ENCODE data around the gene CAB39.

CAB39 gene

DNA sequence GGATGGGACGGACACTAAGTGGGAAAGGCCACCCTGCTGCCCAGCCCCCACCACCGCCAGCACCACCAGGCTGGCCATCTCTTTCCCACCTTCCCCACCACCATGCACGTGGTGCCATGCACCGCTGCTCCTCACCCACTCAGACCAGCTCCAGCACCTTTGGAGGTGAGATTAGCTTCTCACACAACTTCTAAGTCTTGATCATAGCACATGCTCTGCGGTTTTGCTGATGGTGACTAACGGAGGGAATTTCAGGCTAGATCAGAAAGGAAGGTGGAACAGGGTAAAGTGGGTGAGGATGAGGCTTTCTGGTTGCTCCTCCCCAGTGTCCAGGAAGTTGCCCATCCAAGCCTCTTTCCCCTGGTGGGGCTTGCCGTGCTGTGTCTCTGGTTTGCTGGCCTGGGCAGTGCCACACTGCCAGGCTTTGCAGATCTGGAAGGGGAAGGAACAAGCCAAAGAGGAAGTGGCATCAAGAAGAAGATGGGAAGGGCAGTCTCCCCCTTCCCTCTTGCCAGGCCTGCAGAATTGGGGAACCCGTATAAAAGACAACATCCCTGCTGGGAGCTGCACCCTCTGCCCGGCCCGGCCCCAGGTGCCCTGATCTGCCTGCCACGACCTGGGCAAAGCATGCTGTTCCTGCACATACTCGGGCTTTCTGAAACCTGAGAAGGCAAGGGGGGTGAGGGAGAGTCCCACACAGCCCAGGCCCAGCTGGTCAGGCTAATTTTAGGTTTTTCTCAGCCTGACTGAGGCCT, 44.3 kb upstream of the CAB39 start:
- TF ChIP-seq, protein P1, sequence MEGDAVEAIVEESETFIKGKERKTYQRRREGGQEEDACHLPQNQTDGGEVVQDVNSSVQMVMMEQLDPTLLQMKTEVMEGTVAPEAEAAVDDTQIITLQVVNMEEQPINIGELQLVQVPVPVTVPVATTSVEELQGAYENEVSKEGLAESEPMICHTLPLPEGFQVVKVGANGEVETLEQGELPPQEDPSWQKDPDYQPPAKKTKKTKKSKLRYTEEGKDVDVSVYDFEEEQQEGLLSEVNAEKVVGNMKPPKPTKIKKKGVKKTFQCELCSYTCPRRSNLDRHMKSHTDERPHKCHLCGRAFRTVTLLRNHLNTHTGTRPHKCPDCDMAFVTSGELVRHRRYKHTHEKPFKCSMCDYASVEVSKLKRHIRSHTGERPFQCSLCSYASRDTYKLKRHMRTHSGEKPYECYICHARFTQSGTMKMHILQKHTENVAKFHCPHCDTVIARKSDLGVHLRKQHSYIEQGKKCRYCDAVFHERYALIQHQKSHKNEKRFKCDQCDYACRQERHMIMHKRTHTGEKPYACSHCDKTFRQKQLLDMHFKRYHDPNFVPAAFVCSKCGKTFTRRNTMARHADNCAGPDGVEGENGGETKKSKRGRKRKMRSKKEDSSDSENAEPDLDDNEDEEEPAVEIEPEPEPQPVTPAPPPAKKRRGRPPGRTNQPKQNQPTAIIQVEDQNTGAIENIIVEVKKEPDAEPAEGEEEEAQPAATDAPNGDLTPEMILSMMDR (IDR thresholded peaks at IDR 0.05; ENCODE audit: control insufficient read depth, insufficient read depth, low read depth, low read length, missing control alignments) = no peak
- no peak overlapping the region for H3K4me3 ChIP-seq (ENCODE audit: control insufficient read depth, low read depth, low read length)
- no peak for DNase-seq (ENCODE audit: low read depth)

DNA sequence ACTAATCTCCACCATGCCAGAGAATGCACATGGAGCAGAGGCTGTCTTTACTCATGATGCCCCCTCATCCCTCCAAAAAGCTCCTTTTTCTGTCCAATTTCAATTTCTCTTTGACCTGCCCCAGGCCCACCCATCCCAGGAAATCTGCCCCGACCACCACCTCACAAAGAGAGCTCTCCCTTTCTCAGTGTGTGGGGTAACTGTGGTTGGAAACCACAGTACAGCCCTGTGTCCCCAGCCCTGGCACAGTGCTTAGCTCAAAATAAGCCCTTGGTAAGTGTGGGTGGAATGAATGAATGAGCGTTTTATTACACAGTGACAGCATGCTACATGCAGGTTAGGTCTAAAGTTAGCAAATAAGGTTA, 43.7 kb upstream of the CAB39 start:
- DNase-seq (ENCODE audit: low read depth) = no peak
- TF ChIP-seq, protein P1 (IDR thresholded peaks at IDR 0.05; ENCODE audit: control insufficient read depth, insufficient read depth, low read depth, low read length, missing control alignments) = no peak
- no peak overlapping the region for H3K4me3 ChIP-seq (ENCODE audit: control insufficient read depth, low read depth, low read length)

DNA sequence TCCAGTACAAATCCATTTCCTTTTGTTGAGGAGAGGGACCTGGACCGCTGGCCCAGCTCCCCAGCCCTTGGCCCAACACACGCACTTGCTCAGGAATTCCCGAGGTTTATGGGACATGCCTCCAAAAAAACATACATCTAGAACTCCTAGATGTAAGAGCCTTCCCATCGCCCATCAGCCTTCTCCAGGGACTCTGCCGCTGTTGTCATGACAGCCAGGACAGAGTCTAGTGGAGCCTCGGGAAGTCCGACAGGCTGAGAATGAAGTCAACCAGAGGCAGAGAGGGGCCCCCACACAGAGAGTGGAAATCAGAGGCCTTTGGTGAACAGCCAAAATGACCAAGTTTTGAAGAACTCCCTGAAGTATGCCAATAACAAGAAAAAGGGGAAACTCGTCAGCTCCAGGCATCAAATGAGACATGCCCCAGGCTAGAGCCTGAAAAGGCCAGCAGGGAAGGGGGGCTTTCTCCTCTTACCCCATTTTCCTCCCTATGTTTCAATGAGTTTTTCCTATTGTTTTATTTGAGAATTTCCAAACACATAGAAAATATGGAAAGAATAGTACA, 43.2 kb upstream of the CAB39 start:
- no peak for DNase-seq (ENCODE audit: low read depth)
- H3K4me3 ChIP-seq (ENCODE audit: control insufficient read depth, low read depth, low read length) = no peak overlapping the region
- TF ChIP-seq, protein P1 (IDR thresholded peaks at IDR 0.05; ENCODE audit: control insufficient read depth, insufficient read depth, low read depth, low read length, missing control alignments) = no peak

DNA sequence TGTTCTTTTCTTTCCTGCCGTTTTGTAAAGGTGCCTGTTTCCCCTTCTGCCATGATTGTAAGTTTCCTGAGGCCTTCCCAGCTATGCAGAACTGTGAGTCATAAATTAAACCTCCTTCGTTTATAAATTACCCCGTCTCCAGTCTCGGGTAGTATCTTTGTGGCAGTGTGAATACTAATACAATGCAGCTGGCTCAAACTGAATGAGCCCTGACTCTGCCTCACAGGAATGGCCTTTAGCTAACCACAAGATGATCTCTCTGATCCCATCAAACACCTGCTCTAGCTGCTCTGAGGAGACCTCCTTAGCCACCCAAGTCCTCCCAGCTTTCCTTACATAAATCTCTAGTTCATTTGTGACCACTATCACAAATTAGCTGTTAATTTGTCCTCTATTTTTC, 41.5 kb upstream of the CAB39 start:
- TF ChIP-seq, protein P1 (IDR thresholded peaks at IDR 0.05; ENCODE audit: control insufficient read depth, insufficient read depth, low read depth, low read length, missing control alignments) = no peak
- no peak for DNase-seq (ENCODE audit: low read depth)
- no peak overlapping the region for H3K4me3 ChIP-seq (ENCODE audit: control insufficient read depth, low read depth, low read length)

DNA sequence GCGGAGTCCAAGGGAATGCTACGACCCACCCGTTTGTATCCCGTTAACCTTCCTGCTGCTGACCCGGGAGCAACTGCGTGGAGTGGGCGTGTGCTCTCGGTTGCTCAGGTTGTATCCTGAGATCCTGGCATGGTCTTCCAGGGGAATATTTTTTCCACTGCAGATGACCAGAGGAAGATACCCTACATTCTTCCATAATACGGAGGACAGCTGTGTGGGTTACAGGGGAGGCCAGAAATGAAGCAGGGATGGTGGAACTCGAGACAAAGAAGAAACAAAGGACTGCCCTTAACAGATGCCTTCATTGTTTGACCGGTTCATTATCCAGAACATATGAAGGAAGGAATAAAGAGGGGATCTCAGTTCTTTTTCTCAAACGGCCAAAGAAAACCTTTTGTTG, 39.8 kb upstream of the CAB39 start:
- DNase-seq (ENCODE audit: low read depth) = no peak
- H3K4me3 ChIP-seq (ENCODE audit: control insufficient read depth, low read depth, low read length) = no peak overlapping the region
- TF ChIP-seq, protein P1 (IDR thresholded peaks at IDR 0.05; ENCODE audit: control insufficient read depth, insufficient read depth, low read depth, low read length, missing control alignments) = no peak

DNA sequence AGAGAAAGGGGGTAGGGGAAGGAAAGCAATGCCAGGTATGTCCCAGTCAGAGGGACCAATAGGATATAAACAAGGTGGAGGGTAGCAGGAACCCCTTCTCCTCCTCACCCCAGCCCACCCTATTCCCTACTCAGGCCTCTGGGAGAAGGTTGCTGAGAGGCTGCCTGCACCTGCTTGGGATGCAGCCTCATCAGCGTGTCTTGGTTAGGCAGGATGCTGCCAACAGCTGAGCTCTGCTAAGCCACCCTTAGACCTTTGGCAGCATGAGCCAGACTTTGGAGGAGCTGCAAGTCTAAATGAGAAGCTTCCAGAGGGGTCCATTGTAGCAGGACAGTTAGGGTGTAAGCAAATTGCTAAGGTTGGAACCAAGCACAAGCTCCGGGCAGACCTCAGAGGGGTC, 38.2 kb upstream of the CAB39 start:
- H3K4me3 ChIP-seq (ENCODE audit: control insufficient read depth, low read depth, low read length) = no peak overlapping the region
- no peak for DNase-seq (ENCODE audit: low read depth)
- TF ChIP-seq, protein P1 (IDR thresholded peaks at IDR 0.05; ENCODE audit: control insufficient read depth, insufficient read depth, low read depth, low read length, missing control alignments) = no peak
